Measurements from ENCODE around the gene CPEB2. TPM values are rescaled to one million over a fixed set of nuclear protein-coding genes. Genes with fewer than 3 reads are reported as not detected.
"Not testable (repeated sequence)": the region's sequence is repeated elsewhere in the genome, so short reads cannot be mapped to it uniquely, and the experiment has no call there.

CPEB2 gene
- total RNA-seq, 2 donors from 2014 or later: 13.5 to 14.5 TPM

GRCh38 chr4:15078682-15079642 is 76.7 kb downstream of the CPEB2 start:
- H3K27me3 Mint-ChIP-seq (ENCODE audit: low read depth): peaks cover 10% of the 10 kb centered on the region
- H3K4me1 Mint-ChIP-seq (ENCODE audit: low read depth): no peaks in the 10 kb centered on the region
- no peak overlapping the region for H3K4me3 Mint-ChIP-seq
- H3K9me3 Mint-ChIP-seq: peaks cover 2 to 7% of the 10 kb centered on the region in 2 donors
- H3K27ac Mint-ChIP-seq: no peak overlapping the region
- no peak for DNase-seq
- no peak for ATAC-seq (replicated peaks in 1 of 2)
- H3K36me3 Mint-ChIP-seq (ENCODE audit: insufficient read depth in 2 of 2): peaks cover 0 to 8% of the 10 kb centered on the region in 2 donors

GRCh38 chr4:15084780-15085179 is 82.5 kb downstream of the CPEB2 start:
- H3K27me3 Mint-ChIP-seq (ENCODE audit: low read depth): peaks cover 16% of the 10 kb centered on the region
- H3K27ac Mint-ChIP-seq: no peak overlapping the region
- DNase-seq (no peak), ATAC-seq (replicated peaks in 1 of 2) (no peak)
- no peak overlapping the region for H3K4me3 Mint-ChIP-seq
- H3K36me3 Mint-ChIP-seq (ENCODE audit: insufficient read depth in 2 of 2): no peaks in the 10 kb centered on the region
- no peaks in the 10 kb centered on the region for H3K9me3 Mint-ChIP-seq
- no peaks in the 10 kb centered on the region for H3K4me1 Mint-ChIP-seq (ENCODE audit: low read depth)

- not testable (repeated sequence) for H3K36me3 Mint-ChIP-seq (ENCODE audit: insufficient read depth in 2 of 2); H3K4me1 Mint-ChIP-seq (ENCODE audit: low read depth); ATAC-seq (replicated peaks in 1 of 2); H3K27ac Mint-ChIP-seq; H3K9me3 Mint-ChIP-seq; DNase-seq; H3K4me3 Mint-ChIP-seq
- H3K27me3 Mint-ChIP-seq (ENCODE audit: low read depth): peaks cover 12% of the 10 kb centered on the region
Observed at GRCh38 chr4:15085762-15086161, 83.5 kb downstream of the CPEB2 start.

GRCh38 chr4:15086259-15086658 is 84.0 kb downstream of the CPEB2 start:
- H3K4me3 Mint-ChIP-seq; DNase-seq; ATAC-seq (replicated peaks in 1 of 2); H3K9me3 Mint-ChIP-seq; H3K27ac Mint-ChIP-seq; H3K4me1 Mint-ChIP-seq (ENCODE audit: low read depth); H3K36me3 Mint-ChIP-seq (ENCODE audit: insufficient read depth in 2 of 2): not testable (repeated sequence)
- peaks cover 12% of the 10 kb centered on the region for H3K27me3 Mint-ChIP-seq (ENCODE audit: low read depth)

GRCh38 chr4:15088394-15089035 is 86.2 kb downstream of the CPEB2 start:
- no peak overlapping the region for H3K4me3 Mint-ChIP-seq

GRCh38 chr4:15089979-15090378 is 87.7 kb downstream of the CPEB2 start:
- H3K27me3 Mint-ChIP-seq (ENCODE audit: low read depth): peaks cover 19% of the 10 kb centered on the region
- no peak overlapping the region for H3K27ac Mint-ChIP-seq
- no peaks in the 10 kb centered on the region for H3K9me3 Mint-ChIP-seq
- DNase-seq (no peak), ATAC-seq (replicated peaks in 1 of 2) (no peak)
- H3K36me3 Mint-ChIP-seq (ENCODE audit: insufficient read depth in 2 of 2): no peaks in the 10 kb centered on the region
- H3K4me3 Mint-ChIP-seq: no peak overlapping the region
- no peaks in the 10 kb centered on the region for H3K4me1 Mint-ChIP-seq (ENCODE audit: low read depth)

More at GRCh38 chr4:15088394-15089035, 86.2 kb downstream of the CPEB2 start:
- ATAC-seq (replicated peaks in 1 of 2): no peak
- Mint-ChIP-seq H3K9me3 (no peaks in the 10 kb centered on the region), H3K27me3 (ENCODE audit: low read depth) (peaks cover 19% of the 10 kb centered on the region), H3K36me3 (ENCODE audit: insufficient read depth in 2 of 2) (no peaks in the 10 kb centered on the region), H3K27ac (no peak overlapping the region), H3K4me1 (ENCODE audit: low read depth) (no peaks in the 10 kb centered on the region)
- DNase-seq: no peak

- ATAC-seq (replicated peaks in 1 of 2): no peak
- Mint-ChIP-seq H3K27ac (no peak overlapping the region), H3K27me3 (ENCODE audit: low read depth) (peaks cover 13% of the 10 kb centered on the region)
Observed at GRCh38 chr4:15100380-15100779, 98.1 kb downstream of the CPEB2 start.

GRCh38 chr4:15100994-15101695 is 98.9 kb downstream of the CPEB2 start:
- Mint-ChIP-seq H3K27ac (no peak overlapping the region), H3K27me3 (ENCODE audit: low read depth) (peaks cover 13% of the 10 kb centered on the region), H3K9me3 (peaks cover 2 to 4% of the 10 kb centered on the region in 2 donors), H3K4me1 (ENCODE audit: low read depth) (no peaks in the 10 kb centered on the region), H3K4me3 (no peak overlapping the region), H3K36me3 (ENCODE audit: insufficient read depth in 2 of 2) (no peaks in the 10 kb centered on the region)
- DNase-seq: no peak
- no peak for ATAC-seq (replicated peaks in 1 of 2)

More at GRCh38 chr4:15100380-15100779, 98.1 kb downstream of the CPEB2 start:
- Mint-ChIP-seq H3K4me1 (ENCODE audit: low read depth) (no peaks in the 10 kb centered on the region), H3K4me3 (no peak overlapping the region), H3K36me3 (ENCODE audit: insufficient read depth in 2 of 2) (no peaks in the 10 kb centered on the region), H3K9me3 (peaks cover 2 to 4% of the 10 kb centered on the region in 2 donors)
- DNase-seq: no peak

- ATAC-seq (replicated peaks in 1 of 2) (no peak), DNase-seq (no peak)
- Mint-ChIP-seq H3K27ac (no peak overlapping the region), H3K9me3 (peaks cover 2 to 4% of the 10 kb centered on the region in 2 donors), H3K4me3 (no peak overlapping the region), H3K36me3 (ENCODE audit: insufficient read depth in 2 of 2) (no peaks in the 10 kb centered on the region), H3K27me3 (ENCODE audit: low read depth) (peaks cover 20% of the 10 kb centered on the region), H3K4me1 (ENCODE audit: low read depth) (no peaks in the 10 kb centered on the region)
Observed at GRCh38 chr4:15104825-15105224, 102.5 kb downstream of the CPEB2 start.

- Mint-ChIP-seq H3K27ac (no peak overlapping the region), H3K4me3 (no peak overlapping the region), H3K27me3 (ENCODE audit: low read depth) (peaks cover 12% of the 10 kb centered on the region), H3K36me3 (ENCODE audit: insufficient read depth in 2 of 2) (no peaks in the 10 kb centered on the region), H3K4me1 (ENCODE audit: low read depth) (no peaks in the 10 kb centered on the region), H3K9me3 (peaks cover 0 to 4% of the 10 kb centered on the region in 2 donors)
- no peak for DNase-seq
- no peak for ATAC-seq (replicated peaks in 1 of 2)
Observed at GRCh38 chr4:15106399-15106798, 104.1 kb downstream of the CPEB2 start.

- Mint-ChIP-seq H3K27me3 (ENCODE audit: low read depth) (peaks cover 7% of the 10 kb centered on the region), H3K4me3 (no peak overlapping the region), H3K36me3 (ENCODE audit: insufficient read depth in 2 of 2) (no peaks in the 10 kb centered on the region), H3K9me3 (no peaks in the 10 kb centered on the region), H3K27ac (no peak overlapping the region), H3K4me1 (ENCODE audit: low read depth) (no peaks in the 10 kb centered on the region)
- ATAC-seq (replicated peaks in 1 of 2) (no peak), DNase-seq (no peak)
Observed at GRCh38 chr4:15109600-15109999, 107.3 kb downstream of the CPEB2 start.

- DNase-seq (no peak), ATAC-seq (replicated peaks in 1 of 2) (no peak)
- Mint-ChIP-seq H3K4me3 (no peak overlapping the region), H3K9me3 (no peaks in the 10 kb centered on the region), H3K4me1 (ENCODE audit: low read depth) (no peaks in the 10 kb centered on the region), H3K27ac (no peak overlapping the region), H3K36me3 (ENCODE audit: insufficient read depth in 2 of 2) (no peaks in the 10 kb centered on the region), H3K27me3 (ENCODE audit: low read depth) (peaks cover 12% of the 10 kb centered on the region)
Observed at GRCh38 chr4:15110120-15110571, 107.9 kb downstream of the CPEB2 start.
